ENCODE measurements around the gene HDAC4. TPM values are rescaled to one million over a fixed set of nuclear protein-coding genes. Genes with fewer than 3 reads are reported as not detected.
A peak's percentile ranks its signal among the peaks of the same experiment; 100 is the strongest.

Gene HDAC4
- total RNA-seq, 2 experiments from 2014 or later: 32.0 to 35.6 TPM

DNA sequence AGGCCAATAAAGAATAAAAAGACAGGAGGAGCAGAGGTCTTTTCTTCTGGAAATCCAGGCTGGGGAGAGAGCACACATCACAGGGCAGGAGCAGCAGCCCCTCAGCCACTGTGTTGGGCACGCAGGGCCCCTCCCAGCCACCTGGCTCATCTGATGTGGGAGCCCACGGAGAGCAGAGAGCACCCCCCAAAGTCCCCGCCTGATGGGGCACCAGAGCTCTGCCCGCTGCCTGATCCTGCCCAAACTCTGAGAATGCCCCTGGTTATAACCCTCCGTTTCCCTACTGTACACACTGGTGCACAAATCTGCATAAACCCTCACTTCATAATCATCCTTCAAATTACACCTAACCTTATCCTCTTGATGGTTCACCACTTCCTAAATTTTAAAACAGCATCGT is 111.3 kb downstream of the HDAC4 start:
- no peaks in the 10 kb centered on the region for H3K9me3 Mint-ChIP-seq
- peak overlapping the region; percentile 86 for H3K27ac Mint-ChIP-seq
- CTCF ChIA-PET: interaction anchor here (1.0 kb wide), 1 partner anchor 8 kb away, joined by 3 read pairs; no protein-coding TSS in a partner anchor
- H3K36me3 Mint-ChIP-seq (ENCODE audit: low read depth): peaks cover 2% of the 10 kb centered on the region
- peaks cover 80% of the 10 kb centered on the region for H3K4me1 Mint-ChIP-seq (ENCODE audit: low read depth)
- peak overlapping the region; percentile 45 for H3K4me3 Mint-ChIP-seq
- intact Hi-C loops (cut with micrococcal nuclease): loop anchor here (1.0 to 2.0 kb wide), 9 partner anchors 9 to 255 kb away; partner anchors contain the start of gene HDAC4
- peak; percentile 64 for DNase-seq
- peaks cover 13% of the 10 kb centered on the region for H3K27me3 Mint-ChIP-seq (ENCODE audit: low read depth)

DNA sequence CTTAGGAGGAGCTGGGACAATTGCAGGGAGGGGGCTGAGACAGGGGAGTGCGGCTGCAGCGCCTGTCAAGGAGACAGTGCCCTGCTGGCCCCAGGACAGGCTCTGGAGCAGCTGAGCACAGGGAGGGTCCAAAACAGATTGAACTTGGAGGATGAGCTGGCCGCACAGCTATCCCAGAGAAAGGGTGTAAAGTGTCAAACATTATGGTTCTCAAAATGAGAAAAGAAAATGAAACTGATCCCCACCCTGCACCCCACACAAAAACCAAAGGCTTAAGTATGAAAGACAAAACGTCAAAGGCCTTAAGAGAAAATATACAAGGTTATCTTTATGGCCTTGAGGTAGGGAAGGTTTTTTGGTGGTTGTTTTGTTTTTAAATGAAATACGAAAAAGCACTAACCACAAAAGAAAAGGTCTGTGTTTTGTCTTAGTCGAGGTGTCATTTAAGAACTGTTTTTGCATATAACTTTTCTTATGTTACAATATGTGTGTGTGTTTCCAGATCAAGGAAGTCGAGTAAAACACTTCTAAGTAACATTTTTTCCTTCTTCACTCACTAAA is 111.8 kb downstream of the HDAC4 start:
- peaks cover 13% of the 10 kb centered on the region for H3K27me3 Mint-ChIP-seq (ENCODE audit: low read depth)
- no peaks in the 10 kb centered on the region for H3K36me3 Mint-ChIP-seq (ENCODE audit: low read depth)
- intact Hi-C loops (cut with micrococcal nuclease): loop anchor here (1.0 to 2.0 kb wide), 9 partner anchors 9 to 256 kb away; partner anchors contain the start of gene HDAC4
- CTCF ChIA-PET: interaction anchor here (0.6 to 1.0 kb wide), 4 partner anchors 9 to 33 kb away, joined by 3 read pairs; no protein-coding TSS in a partner anchor
- peak; percentile 68 for DNase-seq
- peaks cover 76% of the 10 kb centered on the region for H3K4me1 Mint-ChIP-seq (ENCODE audit: low read depth)
- no peaks in the 10 kb centered on the region for H3K9me3 Mint-ChIP-seq
- H3K27ac Mint-ChIP-seq: peak overlapping the region; percentile 86
- peak overlapping the region; percentile 45 for H3K4me3 Mint-ChIP-seq

DNA sequence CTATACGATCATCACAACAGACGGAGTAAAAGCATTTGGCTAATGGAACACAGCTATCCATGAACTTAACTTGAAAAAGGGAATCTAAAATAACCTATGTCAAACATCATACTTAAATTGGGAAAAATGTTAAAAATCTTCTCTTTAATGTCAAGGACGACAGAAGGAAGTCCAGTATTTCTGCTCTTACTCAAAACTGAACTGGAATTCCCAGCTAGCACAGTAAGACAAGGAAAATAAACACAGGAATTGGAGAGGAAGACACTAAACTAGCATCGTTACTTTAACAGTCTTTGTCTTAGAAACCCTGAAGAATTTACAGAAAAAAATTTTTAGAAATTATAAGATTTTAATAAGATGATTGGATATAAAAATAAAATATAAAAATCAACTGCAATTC is 112.6 kb downstream of the HDAC4 start:
- CTCF ChIA-PET: interaction anchor here (0.6 to 1.4 kb wide), 5 partner anchors 10 to 971 kb away, joined by 3 to 7 read pairs (median 3); no protein-coding TSS in a partner anchor
- intact Hi-C loops (cut with micrococcal nuclease): loop anchor here (2.0 kb wide), 2 partner anchors 113 to 257 kb away; partner anchors contain the start of gene HDAC4
- H3K4me3 Mint-ChIP-seq: no peak overlapping the region

DNA sequence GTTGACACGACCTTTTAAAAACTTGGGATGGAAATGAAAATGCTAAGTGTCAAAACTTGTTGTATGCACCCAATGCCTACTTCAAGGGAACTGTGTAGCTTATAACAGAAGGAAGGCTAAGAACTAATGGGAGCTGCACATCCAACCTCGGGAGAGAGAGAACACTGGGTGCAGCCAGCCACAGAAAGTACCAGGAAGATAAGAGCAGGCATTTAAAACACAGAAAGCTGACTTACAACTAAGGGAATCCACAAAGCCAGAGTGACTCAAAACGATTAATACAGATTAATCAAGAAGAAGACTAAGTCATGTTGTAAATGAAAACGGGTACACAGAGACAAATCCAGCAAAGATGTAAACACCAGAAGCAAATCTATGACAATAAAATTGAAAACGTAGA is 113.4 kb downstream of the HDAC4 start:
- CTCF ChIA-PET: interaction anchor here (0.7 to 1.4 kb wide), 2 partner anchors 20 to 972 kb away, joined by 4 to 7 read pairs; no protein-coding TSS in a partner anchor
- peak overlapping the region; percentile 2 for H3K27ac Mint-ChIP-seq

More for the DNA sequence above, 112.6 kb downstream of the HDAC4 start:
- DNase-seq: no peak
- no peak overlapping the region for H3K27ac Mint-ChIP-seq
- no peaks in the 10 kb centered on the region for H3K36me3 Mint-ChIP-seq (ENCODE audit: low read depth)
- H3K4me1 Mint-ChIP-seq (ENCODE audit: low read depth): peaks cover 74% of the 10 kb centered on the region
- H3K9me3 Mint-ChIP-seq: no peaks in the 10 kb centered on the region
- H3K27me3 Mint-ChIP-seq (ENCODE audit: low read depth): peaks cover 13% of the 10 kb centered on the region

DNA sequence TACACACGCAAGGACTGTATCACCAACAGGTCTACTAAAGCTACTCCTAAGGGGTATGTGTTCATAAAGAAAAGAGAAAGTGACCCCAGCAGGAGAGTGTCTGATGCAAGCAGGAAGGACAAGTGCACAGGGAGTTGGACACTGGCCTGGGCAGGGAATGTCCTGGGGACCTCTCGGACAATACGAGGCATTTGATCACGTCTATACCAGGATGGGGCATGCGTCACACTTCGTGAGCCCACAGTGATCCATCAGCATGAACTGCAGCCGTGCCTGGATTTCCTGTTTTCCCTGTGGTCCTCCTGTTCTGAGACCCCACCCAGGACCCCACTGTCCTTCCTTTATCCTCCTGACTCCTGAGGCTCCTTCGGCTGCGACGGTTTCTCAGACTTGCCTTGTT is 113.9 kb downstream of the HDAC4 start:
- intact Hi-C loops (cut with micrococcal nuclease): no loop called here
- H3K4me3 Mint-ChIP-seq: no peak overlapping the region
- no peak for DNase-seq
- H3K27ac Mint-ChIP-seq: peak overlapping the region; percentile 2
- H3K36me3 Mint-ChIP-seq (ENCODE audit: low read depth): no peaks in the 10 kb centered on the region
- CTCF ChIA-PET: interaction anchor here (1.4 kb wide), 1 partner anchor 19 kb away, joined by 7 read pairs; no protein-coding TSS in a partner anchor
- no peaks in the 10 kb centered on the region for H3K9me3 Mint-ChIP-seq
- peaks cover 68% of the 10 kb centered on the region for H3K4me1 Mint-ChIP-seq (ENCODE audit: low read depth)
- H3K27me3 Mint-ChIP-seq (ENCODE audit: low read depth): peaks cover 9% of the 10 kb centered on the region

More for the DNA sequence above, 113.4 kb downstream of the HDAC4 start:
- Mint-ChIP-seq H3K9me3 (no peaks in the 10 kb centered on the region), H3K27me3 (ENCODE audit: low read depth) (peaks cover 12% of the 10 kb centered on the region), H3K4me1 (ENCODE audit: low read depth) (peaks cover 71% of the 10 kb centered on the region), H3K4me3 (no peak overlapping the region), H3K36me3 (ENCODE audit: low read depth) (no peaks in the 10 kb centered on the region)
- DNase-seq: no peak
- intact Hi-C loops (cut with micrococcal nuclease): no loop called here

DNA sequence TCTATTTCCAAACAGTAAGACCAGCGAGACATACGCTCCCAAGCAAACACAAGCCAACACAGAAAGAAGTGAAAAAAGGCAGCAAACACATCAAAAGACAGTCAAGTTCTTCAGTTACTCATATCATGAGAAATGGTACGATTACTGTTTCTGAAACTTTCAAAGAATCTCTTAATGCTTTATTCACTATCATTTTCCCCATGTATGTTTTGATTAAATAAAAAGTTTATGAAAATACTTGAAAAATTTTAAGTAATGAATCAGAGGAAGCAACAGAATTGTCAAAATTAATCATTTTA is 114.9 kb downstream of the HDAC4 start:
- CTCF ChIA-PET: no interaction called here
- Mint-ChIP-seq H3K4me3 (peak overlapping the region; percentile 58), H3K4me1 (ENCODE audit: low read depth) (peaks cover 66% of the 10 kb centered on the region), H3K36me3 (ENCODE audit: low read depth) (no peaks in the 10 kb centered on the region), H3K27me3 (ENCODE audit: low read depth) (peaks cover 9% of the 10 kb centered on the region), H3K27ac (peak overlapping the region; percentile 82), H3K9me3 (no peaks in the 10 kb centered on the region)
- DNase-seq: no peak
- intact Hi-C loops (cut with micrococcal nuclease): loop anchor here (1.0 to 2.0 kb wide), 5 partner anchors 8 to 41 kb away; no protein-coding TSS in a partner anchor

DNA sequence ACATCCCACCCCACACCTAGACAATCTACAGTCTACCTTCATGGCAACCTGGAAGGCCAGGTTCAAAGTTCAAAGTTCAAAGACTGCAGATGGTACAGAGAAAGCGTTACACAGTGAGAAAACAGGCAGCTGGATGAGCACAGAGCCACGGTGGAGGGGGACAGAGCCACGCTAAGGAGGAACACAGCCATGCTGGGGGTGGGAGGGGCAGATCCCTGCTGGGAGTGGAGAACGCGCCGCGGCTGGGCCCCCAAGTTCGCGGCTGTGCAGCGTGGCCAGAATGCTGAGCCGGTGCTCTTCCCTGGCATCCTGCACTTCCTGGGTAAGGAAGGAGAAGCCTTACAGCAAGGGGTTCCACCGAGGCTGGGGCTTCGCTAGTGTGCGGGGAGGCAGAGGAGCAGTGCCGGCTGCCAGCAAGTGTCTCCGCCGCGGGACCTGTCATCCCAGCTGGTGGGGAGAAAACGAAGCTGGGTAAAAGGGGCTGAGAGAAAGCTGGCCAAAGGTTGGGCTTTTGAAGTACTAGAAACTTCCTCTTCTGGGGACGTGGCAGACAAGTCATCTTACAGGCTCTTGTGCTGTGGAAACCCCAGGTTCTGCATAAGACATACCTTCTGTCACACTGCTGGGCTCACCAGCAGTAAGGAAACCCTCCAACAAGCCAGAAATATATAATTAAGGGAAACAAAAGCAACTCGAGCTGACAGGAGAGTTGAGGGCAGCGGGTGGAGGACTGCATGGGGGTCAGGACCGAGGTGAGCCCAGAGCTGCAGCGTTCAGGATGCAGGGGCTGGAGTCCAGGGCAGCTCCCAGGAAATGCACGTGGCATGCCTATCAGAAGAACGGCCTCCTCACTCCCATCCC is 115.5 kb downstream of the HDAC4 start:
- Mint-ChIP-seq H3K27me3 (ENCODE audit: low read depth) (peaks cover 9% of the 10 kb centered on the region), H3K4me1 (ENCODE audit: low read depth) (peaks cover 60% of the 10 kb centered on the region), H3K4me3 (peak overlapping the region; percentile 58), H3K9me3 (no peaks in the 10 kb centered on the region), H3K36me3 (ENCODE audit: low read depth) (no peaks in the 10 kb centered on the region), H3K27ac (peak overlapping the region; percentile 82)
- CTCF ChIA-PET: no interaction called here
- DNase-seq: peak; percentile 79
- intact Hi-C loops (cut with micrococcal nuclease): loop anchor here (1.0 to 2.0 kb wide), 5 partner anchors 9 to 42 kb away; no protein-coding TSS in a partner anchor

DNA sequence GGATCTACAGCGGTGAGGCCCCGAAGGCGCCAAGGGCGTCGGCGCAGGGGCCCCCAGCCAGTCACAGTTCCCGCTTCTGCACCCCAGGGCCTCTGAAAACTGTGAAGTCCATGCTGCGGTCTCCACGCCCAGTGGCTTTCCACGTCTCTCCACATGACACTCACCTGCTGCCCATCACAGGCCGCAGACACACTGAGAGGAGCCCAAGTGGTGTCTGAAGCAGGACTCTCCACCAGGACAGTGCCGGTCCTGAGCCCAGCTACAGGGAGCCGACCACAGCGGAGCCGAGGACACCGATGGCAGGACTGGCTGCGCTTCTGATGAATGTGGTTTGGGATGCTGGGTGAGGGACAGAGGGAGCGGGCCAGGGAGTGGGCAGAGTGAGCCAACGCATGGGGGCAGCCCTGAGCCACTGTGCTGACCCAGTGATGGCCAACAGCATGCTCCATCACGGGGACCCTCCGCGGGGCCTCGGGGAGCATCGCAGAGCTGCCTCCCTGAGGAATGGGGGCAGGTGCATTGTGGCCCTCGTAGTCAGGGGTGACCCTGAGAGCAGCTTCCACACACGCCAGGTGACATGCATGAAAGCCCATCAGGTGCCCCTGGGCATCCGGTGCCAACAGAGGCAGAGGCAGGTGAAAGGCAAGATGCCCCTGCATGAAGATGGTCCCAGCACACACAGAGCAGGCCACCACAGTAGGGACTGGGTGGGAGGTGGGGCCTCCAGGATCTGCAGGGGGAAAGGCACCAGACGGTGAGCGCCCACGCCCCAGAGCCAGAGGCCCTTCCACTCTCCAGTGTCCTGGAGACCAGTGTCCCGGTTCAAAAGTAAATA is 116.6 kb downstream of the HDAC4 start:
- Mint-ChIP-seq H3K9me3 (no peaks in the 10 kb centered on the region), H3K4me1 (ENCODE audit: low read depth) (peaks cover 52% of the 10 kb centered on the region), H3K36me3 (ENCODE audit: low read depth) (no peaks in the 10 kb centered on the region), H3K27me3 (ENCODE audit: low read depth) (peaks cover 11% of the 10 kb centered on the region), H3K27ac (no peak overlapping the region), H3K4me3 (no peak overlapping the region)
- DNase-seq: no peak
- CTCF ChIA-PET: no interaction called here
- intact Hi-C loops (cut with micrococcal nuclease): loop anchor here (2.0 kb wide), 1 partner anchor 15 kb away; no protein-coding TSS in a partner anchor

DNA sequence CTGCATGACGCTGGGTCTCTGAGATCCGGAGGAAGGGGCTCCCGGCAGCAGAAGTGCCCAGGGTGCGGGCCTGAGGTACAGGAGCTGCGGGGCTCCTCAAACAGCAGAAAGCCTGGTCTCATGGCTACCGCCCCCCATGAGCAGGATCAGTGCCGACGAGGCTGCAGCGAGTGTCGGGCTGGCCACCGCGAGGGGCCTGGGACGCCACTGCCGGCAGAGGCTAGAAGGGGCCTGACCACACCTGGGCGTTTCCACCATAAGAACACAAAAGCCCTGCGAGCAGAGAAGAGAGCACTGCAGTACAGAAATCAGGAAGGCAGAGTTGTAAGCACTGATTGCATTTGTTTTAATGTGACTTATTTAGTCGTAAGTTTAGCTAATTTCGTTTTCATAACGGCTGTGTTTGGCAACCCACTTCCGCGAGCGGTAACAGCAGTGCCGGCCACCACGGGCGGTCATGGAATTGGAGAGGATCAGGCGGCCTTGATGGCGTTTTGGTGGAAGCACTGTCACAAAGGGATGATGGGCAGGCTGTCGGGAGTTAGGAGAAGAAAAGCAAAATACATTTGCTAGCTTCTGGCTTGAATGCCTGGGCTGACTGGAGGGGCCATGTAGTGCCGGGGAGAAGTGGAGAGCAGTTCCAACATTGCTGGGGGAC is 117.4 kb downstream of the HDAC4 start:
- Mint-ChIP-seq H3K4me1 (ENCODE audit: low read depth) (peaks cover 51% of the 10 kb centered on the region), H3K27me3 (ENCODE audit: low read depth) (peaks cover 11% of the 10 kb centered on the region), H3K9me3 (no peaks in the 10 kb centered on the region), H3K4me3 (no peak overlapping the region), H3K36me3 (ENCODE audit: low read depth) (no peaks in the 10 kb centered on the region), H3K27ac (no peak overlapping the region)
- intact Hi-C loops (cut with micrococcal nuclease): no loop called here
- CTCF ChIA-PET: no interaction called here
- DNase-seq: no peak

DNA sequence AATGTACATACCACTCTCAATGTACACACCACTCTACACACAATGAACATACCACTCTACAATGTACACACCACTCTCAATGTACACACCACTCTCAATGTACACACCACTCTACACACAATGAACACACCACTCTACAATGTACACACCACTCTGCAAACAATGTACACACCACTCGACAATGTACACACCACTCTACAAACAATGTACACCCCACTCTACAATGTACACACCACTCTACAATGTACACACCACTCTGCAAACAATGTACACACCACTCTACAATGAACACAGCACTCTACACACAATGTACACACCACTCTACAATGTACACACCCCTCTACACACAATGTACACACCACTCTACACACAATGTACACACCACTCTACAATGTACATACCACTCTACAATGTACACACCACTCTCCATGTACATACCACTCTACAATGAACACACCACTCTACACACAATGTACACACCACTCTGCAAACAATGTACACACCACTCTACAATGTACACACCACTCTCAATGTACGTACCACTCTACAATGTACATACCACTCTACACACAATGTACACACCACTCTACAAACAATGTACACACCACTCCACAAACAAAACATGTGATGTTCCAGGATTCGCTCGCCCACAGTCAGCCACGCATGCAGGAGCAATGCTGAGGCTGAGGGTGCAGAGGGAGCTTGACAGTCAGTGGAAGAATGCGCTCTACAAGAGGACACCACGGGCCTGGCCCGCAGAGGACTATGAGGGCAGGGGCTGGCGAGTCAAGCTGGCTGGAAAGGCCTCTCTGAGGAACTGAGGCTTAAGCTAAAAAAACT is 118.2 kb downstream of the HDAC4 start:
- Mint-ChIP-seq H3K36me3 (ENCODE audit: low read depth) (no peaks in the 10 kb centered on the region), H3K27me3 (ENCODE audit: low read depth) (peaks cover 9% of the 10 kb centered on the region), H3K4me1 (ENCODE audit: low read depth) (peaks cover 48% of the 10 kb centered on the region), H3K4me3 (no peak overlapping the region), H3K27ac (no peak overlapping the region), H3K9me3 (no peaks in the 10 kb centered on the region)
- no peak for DNase-seq
- CTCF ChIA-PET: no interaction called here
- intact Hi-C loops (cut with micrococcal nuclease): no loop called here
